K562 (cell line): ENCODE data around the gene DPF1. TPM values are rescaled to one million over a fixed set of nuclear protein-coding genes. Genes with fewer than 3 reads are reported as not detected.

Experiments used
- CHD1 ChIP-seq: fragments of 200-600 bp; sonication (generic); IDR thresholded peaks from one replicate; pipeline ENCODE4 v1.6.1; 2012; ENCODE audit warnings: mild to moderate bottlenecking, moderate library complexity, low read length, inconsistent platforms
- CREM ChIP-seq: IDR thresholded peaks from 2 replicates; pipeline ENCODE4 v1.6.1; 2014; ENCODE audit warnings: antibody characterized with exemption, low read depth
- CTCFL ChIP-seq: IDR thresholded peaks from 2 replicates; pipeline ENCODE4 v1.6.1; 2011; ENCODE audit warnings: borderline replicate concordance, low read depth, mild to moderate bottlenecking, moderate library complexity, low read length; ENCODE audit not compliant: insufficient read depth, poor library complexity, severe bottlenecking
- GMEB1 ChIP-seq: fragments of 250-450 bp; sonication (Bioruptor Pico); IDR thresholded peaks from 2 replicates; pipeline ENCODE4 v1.4.0; 2020; ENCODE audit warnings: mild to moderate bottlenecking
- HOXB6 ChIP-seq: fragments of 250-450 bp; sonication (Bioruptor Pico); IDR thresholded peaks from 2 replicates; pipeline ENCODE4 v1.5.1; 2022; ENCODE audit warnings: mild to moderate bottlenecking, borderline replicate concordance
- KDM4B ChIP-seq, 2 experiments: fragments of 450-650 bp in 1 of 2; sonication (generic) in 1 of 2; IDR thresholded peaks; 2 replicates each; pipeline ENCODE4 v1.6.1; 2016 to 2017; ENCODE audit warnings: borderline replicate concordance in 2 of 2, antibody characterized with exemption in 1 of 2, low read depth in 1 of 2, mild to moderate bottlenecking in 1 of 2
- MTF1 ChIP-seq: fragments of 250-450 bp; sonication (Bioruptor Pico); IDR thresholded peaks from 2 replicates; pipeline ENCODE4 v1.9.0; 2021; ENCODE audit warnings: moderate library complexity, mild to moderate bottlenecking, inconsistent platforms, borderline replicate concordance
- OTX1 ChIP-seq: fragments of 450-650 bp; formaldehyde crosslinking; IDR thresholded peaks from 2 replicates; pipeline ENCODE4 v1.4.0; 2022; ENCODE audit warnings: mild to moderate bottlenecking
- PRDM10 ChIP-seq: fragments of 450-650 bp; IDR thresholded peaks from 2 replicates; pipeline ENCODE4 v1.6.1; 2018; ENCODE audit not compliant: partially characterized antibody
- PRPF4 ChIP-seq: fragments of 200-400 bp; formaldehyde crosslinking; IDR thresholded peaks from one replicate; pipeline ENCODE4 v1.6.1; 2017; ENCODE audit warnings: low read length, low read depth, mild to moderate bottlenecking; ENCODE audit not compliant: insufficient read depth, poor library complexity, severe bottlenecking
- RB1 ChIP-seq: fragments of 450-650 bp; IDR thresholded peaks from 2 replicates; pipeline ENCODE4 v1.6.1; 2017; ENCODE audit warnings: low read depth, mild to moderate bottlenecking
- TCF15 ChIP-seq: fragments of 250-450 bp; sonication (Bioruptor Pico); IDR thresholded peaks from 2 replicates; pipeline ENCODE4 v1.8.0; 2022; ENCODE audit warnings: moderate library complexity, mild to moderate bottlenecking, inconsistent platforms
- ZBTB17 ChIP-seq: fragments of 450-650 bp; formaldehyde crosslinking; IDR thresholded peaks from 2 replicates; pipeline ENCODE4 v1.4.0; 2020; ENCODE audit warnings: mild to moderate bottlenecking
- ZNF143 ChIP-seq: sonication (generic); formaldehyde crosslinking; IDR thresholded peaks from 2 replicates; pipeline ENCODE4 v1.9.0; 2022; ENCODE audit warnings: mild to moderate bottlenecking, missing genetic modification reagents
- ZNF165 ChIP-seq: fragments of 250-450 bp; sonication (Bioruptor Pico); IDR thresholded peaks from 2 replicates; pipeline ENCODE4 v1.4.0; 2020; ENCODE audit warnings: borderline replicate concordance
- ZNF224 ChIP-seq: sonication (generic); formaldehyde crosslinking; IDR thresholded peaks from 2 replicates; pipeline ENCODE4 v1.8.0; 2022; ENCODE audit warnings: mild to moderate bottlenecking, missing genetic modification reagents
- ZNF23 ChIP-seq: fragments of 250-450 bp; sonication (Bioruptor Pico); IDR thresholded peaks from 2 replicates; pipeline ENCODE4 v1.4.0; 2020; ENCODE audit warnings: mild to moderate bottlenecking
- ZNF41 ChIP-seq: fragments of 250-450 bp; sonication (Bioruptor Pico); conservative IDR thresholded peaks from 2 replicates; pipeline ENCODE4 v1.4.0; 2020; ENCODE audit warnings: mild to moderate bottlenecking
- ZNF75A ChIP-seq: fragments of 450-650 bp; formaldehyde crosslinking; IDR thresholded peaks from 2 replicates; pipeline ENCODE4 v1.4.0; 2020; ENCODE audit warnings: mild to moderate bottlenecking
- ZNF766 ChIP-seq: fragments of 200-800 bp; sonication (Bioruptor generic); conservative IDR thresholded peaks from 2 replicates; pipeline ENCODE4 v1.6.1; 2016; ENCODE audit warnings: missing genetic modification characterization, missing compliant biosample characterization
- polyA plus RNA-seq, 8 experiments: library from polyadenylated mRNA; depleted of rRNA in 4 of 8; stranded (reverse) in 5 of 8; unstranded in 3 of 8; fragments of >200 nt; fragmentation: Nextera tagmentation in 2 of 8; fragmentation: Illumina TruSeq in 1 of 8; extraction: Ambion mirVana in 2 of 8; extraction: Trizol in 1 of 8; gene quantifications; 2 replicates each; pipeline versions ENCODE4 v1.2.1 to v1.2.3, GENCODE V29; 2011 to 2014; ENCODE audit warnings: inconsistent platforms in 1 of 8, missing spikeins in 1 of 8
- total RNA-seq, 7 experiments: library from RNA; depleted of rRNA in 6 of 7; stranded (reverse); fragments of >200 nt in 6 of 7; fragmentation: Illumina TruSeq in 2 of 7; extraction: Trizol in 2 of 7; gene quantifications; 2 replicates each; pipeline versions ENCODE4 v1.2.1 to v1.2.3, GENCODE V29; 2011 to 2021; ENCODE audit warnings: low replicate concordance in 1 of 7
- TF ChIP-seq, protein P1 (sequence below): IDR thresholded peaks from 2 replicates; pipeline ENCODE4 v1.6.1; 2011; ENCODE audit not compliant: insufficient read length; ENCODE audit errors: extremely low read depth

DPF1 gene
- total and polyA plus RNA-seq, 9 of the 15 experiments (the other 6 are each of a cell fraction or from before 2014, with no cell fraction given) = 0.10 to 5.7 (median 3.1) TPM

DNA sequence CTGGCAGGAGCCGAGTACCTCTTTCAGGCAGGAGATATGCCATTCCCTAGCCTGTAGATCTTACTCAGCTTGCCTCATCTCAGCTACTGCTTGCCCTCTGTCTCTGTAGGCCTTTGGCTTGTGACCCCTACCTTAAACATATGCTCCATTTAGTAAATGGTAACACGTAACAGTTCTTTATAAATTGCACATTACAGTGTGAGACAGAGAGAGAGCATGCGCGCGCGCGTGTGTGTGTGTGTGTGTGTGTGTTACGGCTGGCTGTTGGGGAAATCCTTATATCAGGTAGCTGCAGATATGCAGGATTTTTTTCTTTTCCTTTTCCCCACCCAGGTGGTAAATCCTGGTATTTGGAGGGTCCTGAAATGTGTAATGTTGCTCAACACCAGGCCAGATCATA is 44.5 kb upstream of the DPF1 start (continued):
- TF ChIP-seq PRDM10 (no peak), MTF1 (CRISPR knock-in tag) (no peak), PRPF4 (no peak), ZNF41 (no peak), CREM (no peak), TCF15 (no peak), KDM4B (IDR thresholded peaks at IDR 0.05; ENCODE audit: borderline replicate concordance in 2 of 2, low read depth in 1 of 2) (no peak), CHD1 (no peak), GMEB1 (no peak), OTX1 (CRISPR knock-in tag) (no peak), CTCFL (no peak), ZNF224 (CRISPR knock-in tag) (no peak), RB1 (no peak), ZNF766 (CRISPR knock-in tag) (no peak), ZNF75A (CRISPR knock-in tag) (no peak), ZNF23 (CRISPR knock-in tag) (no peak), ZNF165 (CRISPR knock-in tag) (no peak), ZNF143 (CRISPR knock-in tag) (no peak), HOXB6 (CRISPR knock-in tag) (no peak), ZBTB17 (CRISPR knock-in tag) (no peak)
- TF ChIP-seq, protein P1, sequence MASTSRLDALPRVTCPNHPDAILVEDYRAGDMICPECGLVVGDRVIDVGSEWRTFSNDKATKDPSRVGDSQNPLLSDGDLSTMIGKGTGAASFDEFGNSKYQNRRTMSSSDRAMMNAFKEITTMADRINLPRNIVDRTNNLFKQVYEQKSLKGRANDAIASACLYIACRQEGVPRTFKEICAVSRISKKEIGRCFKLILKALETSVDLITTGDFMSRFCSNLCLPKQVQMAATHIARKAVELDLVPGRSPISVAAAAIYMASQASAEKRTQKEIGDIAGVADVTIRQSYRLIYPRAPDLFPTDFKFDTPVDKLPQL = no peak
